ENCODE results near the gene SELENOM. TPM values are rescaled to one million over a fixed set of nuclear protein-coding genes. Genes with fewer than 3 reads are reported as not detected.

SELENOM gene
- total RNA-seq, 1 donor from 2014 or later, result 40.9 TPM

- H3K4me3 Mint-ChIP-seq (ENCODE audit: unreplicated experiment), result no peak overlapping the region
- peaks cover 2% of the 10 kb centered on the region for H3K9me3 Mint-ChIP-seq (ENCODE audit: unreplicated experiment)
- peaks cover 5% of the 10 kb centered on the region for H3K36me3 Mint-ChIP-seq (ENCODE audit: unreplicated experiment)
- DNase-seq, result no peak
- H3K27me3 Mint-ChIP-seq (ENCODE audit: unreplicated experiment), result peaks cover 4% of the 10 kb centered on the region
- TF ChIP-seq CTCF (IDR thresholded peaks at IDR 0.05; ENCODE audit: partially characterized antibody, unreplicated experiment), result no peak
- H3K27ac Mint-ChIP-seq (ENCODE audit: unreplicated experiment), result no peak overlapping the region
- H3K4me1 Mint-ChIP-seq (ENCODE audit: low read depth, unreplicated experiment), result peaks cover 2% of the 10 kb centered on the region
Observed at GRCh38 chr22:31136155-31136554, 28.8 kb upstream of the SELENOM start.

GRCh38 chr22:31135706-31136105, 28.3 kb upstream of the SELENOM start:
- H3K27ac Mint-ChIP-seq (ENCODE audit: unreplicated experiment), result no peak overlapping the region
- peaks cover 5% of the 10 kb centered on the region for H3K36me3 Mint-ChIP-seq (ENCODE audit: unreplicated experiment)
- no peak overlapping the region for H3K4me3 Mint-ChIP-seq (ENCODE audit: unreplicated experiment)
- H3K9me3 Mint-ChIP-seq (ENCODE audit: unreplicated experiment), result peaks cover 2% of the 10 kb centered on the region
- peaks cover 2% of the 10 kb centered on the region for H3K4me1 Mint-ChIP-seq (ENCODE audit: low read depth, unreplicated experiment)
- DNase-seq, result no peak
- TF ChIP-seq CTCF (IDR thresholded peaks at IDR 0.05; ENCODE audit: partially characterized antibody, unreplicated experiment), result no peak
- peaks cover 4% of the 10 kb centered on the region for H3K27me3 Mint-ChIP-seq (ENCODE audit: unreplicated experiment)

GRCh38 chr22:31134688-31135087, 27.3 kb upstream of the SELENOM start:
- H3K4me1 Mint-ChIP-seq (ENCODE audit: low read depth, unreplicated experiment), result peaks cover under 1% of the 10 kb centered on the region
- no peak overlapping the region for H3K4me3 Mint-ChIP-seq (ENCODE audit: unreplicated experiment)
- no peak for TF ChIP-seq CTCF (IDR thresholded peaks at IDR 0.05; ENCODE audit: partially characterized antibody, unreplicated experiment)
- DNase-seq, result no peak
- no peak overlapping the region for H3K27ac Mint-ChIP-seq (ENCODE audit: unreplicated experiment)
- peaks cover 5% of the 10 kb centered on the region for H3K36me3 Mint-ChIP-seq (ENCODE audit: unreplicated experiment)
- H3K9me3 Mint-ChIP-seq (ENCODE audit: unreplicated experiment), result peaks cover 2% of the 10 kb centered on the region
- H3K27me3 Mint-ChIP-seq (ENCODE audit: unreplicated experiment), result peaks cover 4% of the 10 kb centered on the region

- H3K9me3 Mint-ChIP-seq (ENCODE audit: unreplicated experiment), result peaks cover 2% of the 10 kb centered on the region
- DNase-seq, result no peak
- no peak for TF ChIP-seq CTCF (IDR thresholded peaks at IDR 0.05; ENCODE audit: partially characterized antibody, unreplicated experiment)
- no peaks in the 10 kb centered on the region for H3K4me1 Mint-ChIP-seq (ENCODE audit: low read depth, unreplicated experiment)
- no peak overlapping the region for H3K4me3 Mint-ChIP-seq (ENCODE audit: unreplicated experiment)
- H3K27me3 Mint-ChIP-seq (ENCODE audit: unreplicated experiment), result peaks cover 2% of the 10 kb centered on the region
- H3K36me3 Mint-ChIP-seq (ENCODE audit: unreplicated experiment), result peaks cover 5% of the 10 kb centered on the region
- no peak overlapping the region for H3K27ac Mint-ChIP-seq (ENCODE audit: unreplicated experiment)
Observed at GRCh38 chr22:31133911-31134310, 26.5 kb upstream of the SELENOM start.

GRCh38 chr22:31130873-31131272, 23.5 kb upstream of the SELENOM start:
- TF ChIP-seq CTCF (IDR thresholded peaks at IDR 0.05; ENCODE audit: partially characterized antibody, unreplicated experiment), result no peak
- Mint-ChIP-seq H3K27me3 (ENCODE audit: unreplicated experiment) (no peaks in the 10 kb centered on the region), H3K36me3 (ENCODE audit: unreplicated experiment) (peaks cover 5% of the 10 kb centered on the region), H3K4me1 (ENCODE audit: low read depth, unreplicated experiment) (no peaks in the 10 kb centered on the region), H3K4me3 (ENCODE audit: unreplicated experiment) (no peak overlapping the region), H3K9me3 (ENCODE audit: unreplicated experiment) (peaks cover 2% of the 10 kb centered on the region), H3K27ac (ENCODE audit: unreplicated experiment) (no peak overlapping the region)
- no peak for DNase-seq

Data from glutamatergic neuron (in vitro differentiated cells).